GM19452 (cell line): ENCODE measurements around the gene IREB2.

Experiments used
- ATAC-seq: cut with Tn5 transposase; IDR thresholded peaks from one replicate; pipeline ENCODE4 v1.9.1; 2021; ENCODE audit not compliant: unreplicated experiment

IREB2 gene

GRCh38 chr15:78540141-78540870 lies 102.3 kb downstream of the IREB2 start, which contains the start of gene PSMA4:
Gene PSMA4 (plus strand): TSS chr15:78540444. CDS start chr15:78541928, 1,484 bp downstream.
- peak; percentile 77 for ATAC-seq

- ATAC-seq, result no peak
Observed at GRCh38 chr15:78540871-78541743, 103.1 kb downstream of the IREB2 start.

GRCh38 chr15:78541744-78542034 lies 103.7 kb downstream of the IREB2 start:
- no peak for ATAC-seq

DNA sequence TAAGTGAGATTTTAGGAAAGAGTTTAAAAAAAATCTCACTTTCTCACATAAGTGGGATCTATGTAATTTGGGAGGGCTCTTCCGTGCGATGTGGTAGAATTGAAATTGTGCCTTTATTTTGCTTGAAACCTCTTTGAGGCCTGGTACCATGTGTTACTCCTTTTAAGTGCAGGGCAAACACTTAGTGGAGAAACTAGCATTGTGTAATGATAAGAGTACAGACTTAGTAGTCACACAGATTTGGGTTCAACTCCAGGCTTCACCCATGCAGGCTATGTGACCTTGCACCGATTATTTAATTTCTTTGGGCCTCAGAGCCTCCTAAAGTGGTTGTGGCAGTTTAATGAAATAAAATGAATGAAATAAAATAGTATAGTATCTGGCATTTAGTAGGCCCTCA lies 104.6 kb downstream of the IREB2 start:
- ATAC-seq, result no peak

GRCh38 chr15:78550194-78550593 lies 112.2 kb downstream of the IREB2 start:
- ATAC-seq, result no peak

DNA sequence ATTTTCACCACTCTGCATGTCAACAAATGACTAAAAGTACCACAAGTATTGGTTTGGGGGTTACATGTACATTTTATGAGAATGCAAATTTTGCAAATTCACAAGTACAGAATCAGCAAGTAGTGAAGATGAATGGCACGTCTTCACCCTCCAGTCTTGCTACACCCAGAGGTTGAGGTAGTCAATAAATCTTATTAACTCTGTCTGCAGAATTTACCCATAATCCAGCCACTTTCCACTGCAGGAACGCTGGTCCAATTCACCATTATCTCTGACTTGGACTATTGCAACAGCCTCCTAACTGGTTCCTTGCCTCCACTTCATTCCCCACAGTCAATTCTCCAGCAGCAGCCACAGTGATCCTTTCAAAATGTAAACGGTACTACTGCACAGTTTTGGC lies 112.8 kb downstream of the IREB2 start:
- no peak for ATAC-seq
